WTC11 (cell line): Measurements from ENCODE around the gene FOXA1.

ENCODE experiments used
- CBFB ChIP-seq: sonication (generic); formaldehyde crosslinking; IDR thresholded peaks from 2 replicates; pipeline ENCODE4 v1.8.1; 2022; ENCODE audit warnings: mild to moderate bottlenecking, low read depth, missing genetic modification reagents
- CTCF ChIP-seq: fragments of 200-600 bp; IDR thresholded peaks from 2 replicates; pipeline ENCODE4 v1.8.0; 2022; ENCODE audit warnings: antibody characterized with exemption
- JUN ChIP-seq: sonication (generic); formaldehyde crosslinking; IDR thresholded peaks from 2 replicates; pipeline ENCODE4 v1.8.0; 2023; ENCODE audit warnings: mild to moderate bottlenecking, missing genetic modification reagents
- MYBL2 ChIP-seq: sonication (generic); formaldehyde crosslinking; IDR thresholded peaks from 2 replicates; pipeline ENCODE4 v1.8.1; 2023; ENCODE audit warnings: mild to moderate bottlenecking, moderate library complexity, missing genetic modification reagents
- SP1 ChIP-seq: sonication (generic); formaldehyde crosslinking; conservative IDR thresholded peaks from 2 replicates; pipeline ENCODE4 v1.8.1; 2022; ENCODE audit warnings: missing genetic modification reagents
- TEAD4 ChIP-seq: sonication (generic); formaldehyde crosslinking; IDR thresholded peaks from 2 replicates; pipeline ENCODE4 v1.8.0; 2022; ENCODE audit warnings: mild to moderate bottlenecking, missing genetic modification reagents
- ZBTB21 ChIP-seq: sonication (generic); formaldehyde crosslinking; IDR thresholded peaks from 2 replicates; pipeline ENCODE4 v1.8.1; 2023; ENCODE audit warnings: mild to moderate bottlenecking, missing genetic modification reagents, borderline replicate concordance
- ZNF263 ChIP-seq: sonication (generic); formaldehyde crosslinking; IDR thresholded peaks from 2 replicates; pipeline ENCODE4 v1.8.1; 2022; ENCODE audit warnings: low read depth, mild to moderate bottlenecking, moderate library complexity, missing genetic modification reagents
- ZNF317 ChIP-seq: sonication (generic); formaldehyde crosslinking; IDR thresholded peaks from 2 replicates; pipeline ENCODE4 v1.8.1; 2023; ENCODE audit warnings: low read depth, mild to moderate bottlenecking, moderate library complexity, missing genetic modification reagents, borderline replicate concordance
- TF ChIP-seq, protein P1 (sequence below): sonication (generic); formaldehyde crosslinking; IDR thresholded peaks from 2 replicates; pipeline ENCODE4 v1.8.0; 2022; ENCODE audit warnings: mild to moderate bottlenecking, missing genetic modification reagents
- TF ChIP-seq, protein P2 (sequence below): sonication (generic); formaldehyde crosslinking; IDR thresholded peaks from 2 replicates; pipeline ENCODE4 v1.8.0; 2023; ENCODE audit warnings: mild to moderate bottlenecking, missing genetic modification reagents
- TF ChIP-seq, protein P3 (sequence below): sonication (generic); formaldehyde crosslinking; IDR thresholded peaks from 2 replicates; pipeline ENCODE4 v1.8.1; 2023; ENCODE audit warnings: mild to moderate bottlenecking, missing genetic modification reagents, moderate library complexity

DNA sequence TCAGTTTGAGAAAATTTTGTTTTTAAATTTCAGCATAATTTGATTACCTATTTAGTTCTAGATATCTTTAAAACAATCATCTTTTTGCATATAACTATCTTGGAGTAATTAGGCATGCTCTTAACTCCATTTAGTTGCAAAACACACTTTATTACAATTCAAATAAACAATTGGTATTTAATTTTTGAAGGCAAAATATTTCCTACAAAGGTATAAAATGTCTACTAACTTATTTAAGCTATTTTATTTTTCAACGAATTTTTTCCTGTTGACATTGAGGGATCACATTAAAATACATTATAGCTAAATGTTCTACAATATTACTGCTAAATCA lies 8.3 kb downstream of the FOXA1 start:
- TF ChIP-seq SP1, result no peak
- TF ChIP-seq MYBL2 (CRISPR knock-in tag), result no peak
- TF ChIP-seq, protein P1, sequence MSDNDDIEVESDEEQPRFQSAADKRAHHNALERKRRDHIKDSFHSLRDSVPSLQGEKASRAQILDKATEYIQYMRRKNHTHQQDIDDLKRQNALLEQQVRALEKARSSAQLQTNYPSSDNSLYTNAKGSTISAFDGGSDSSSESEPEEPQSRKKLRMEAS (CRISPR knock-in tag), result no peak
- TF ChIP-seq CTCF, result no peak
- no peak for TF ChIP-seq CBFB (CRISPR knock-in tag)
- TF ChIP-seq, protein P2, sequence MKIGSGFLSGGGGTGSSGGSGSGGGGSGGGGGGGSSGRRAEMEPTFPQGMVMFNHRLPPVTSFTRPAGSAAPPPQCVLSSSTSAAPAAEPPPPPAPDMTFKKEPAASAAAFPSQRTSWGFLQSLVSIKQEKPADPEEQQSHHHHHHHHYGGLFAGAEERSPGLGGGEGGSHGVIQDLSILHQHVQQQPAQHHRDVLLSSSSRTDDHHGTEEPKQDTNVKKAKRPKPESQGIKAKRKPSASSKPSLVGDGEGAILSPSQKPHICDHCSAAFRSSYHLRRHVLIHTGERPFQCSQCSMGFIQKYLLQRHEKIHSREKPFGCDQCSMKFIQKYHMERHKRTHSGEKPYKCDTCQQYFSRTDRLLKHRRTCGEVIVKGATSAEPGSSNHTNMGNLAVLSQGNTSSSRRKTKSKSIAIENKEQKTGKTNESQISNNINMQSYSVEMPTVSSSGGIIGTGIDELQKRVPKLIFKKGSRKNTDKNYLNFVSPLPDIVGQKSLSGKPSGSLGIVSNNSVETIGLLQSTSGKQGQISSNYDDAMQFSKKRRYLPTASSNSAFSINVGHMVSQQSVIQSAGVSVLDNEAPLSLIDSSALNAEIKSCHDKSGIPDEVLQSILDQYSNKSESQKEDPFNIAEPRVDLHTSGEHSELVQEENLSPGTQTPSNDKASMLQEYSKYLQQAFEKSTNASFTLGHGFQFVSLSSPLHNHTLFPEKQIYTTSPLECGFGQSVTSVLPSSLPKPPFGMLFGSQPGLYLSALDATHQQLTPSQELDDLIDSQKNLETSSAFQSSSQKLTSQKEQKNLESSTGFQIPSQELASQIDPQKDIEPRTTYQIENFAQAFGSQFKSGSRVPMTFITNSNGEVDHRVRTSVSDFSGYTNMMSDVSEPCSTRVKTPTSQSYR (CRISPR knock-in tag), result no peak
- TF ChIP-seq ZNF317, result no peak
- TF ChIP-seq ZNF263 (CRISPR knock-in tag), result no peak
- TF ChIP-seq TEAD4 (CRISPR knock-in tag), result no peak
- TF ChIP-seq, protein P3, sequence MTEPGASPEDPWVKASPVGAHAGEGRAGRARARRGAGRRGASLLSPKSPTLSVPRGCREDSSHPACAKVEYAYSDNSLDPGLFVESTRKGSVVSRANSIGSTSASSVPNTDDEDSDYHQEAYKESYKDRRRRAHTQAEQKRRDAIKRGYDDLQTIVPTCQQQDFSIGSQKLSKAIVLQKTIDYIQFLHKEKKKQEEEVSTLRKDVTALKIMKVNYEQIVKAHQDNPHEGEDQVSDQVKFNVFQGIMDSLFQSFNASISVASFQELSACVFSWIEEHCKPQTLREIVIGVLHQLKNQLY (CRISPR knock-in tag), result no peak
- TF ChIP-seq JUN (CRISPR knock-in tag), result no peak
- TF ChIP-seq ZBTB21, result no peak
